ENCODE measurements around the gene NRARP. TPM values are rescaled to one million over a fixed set of nuclear protein-coding genes. Genes with fewer than 3 reads are reported as not detected.
A peak's percentile ranks its signal among the peaks of the same experiment; 100 is the strongest.
"Not testable (repeated sequence)": the region's sequence is repeated elsewhere in the genome, so short reads cannot be mapped to it uniquely, and the experiment has no call there.

The NRARP gene
- total and polyA plus RNA-seq, 2 donors = 1.6 to 3.1 TPM

DNA sequence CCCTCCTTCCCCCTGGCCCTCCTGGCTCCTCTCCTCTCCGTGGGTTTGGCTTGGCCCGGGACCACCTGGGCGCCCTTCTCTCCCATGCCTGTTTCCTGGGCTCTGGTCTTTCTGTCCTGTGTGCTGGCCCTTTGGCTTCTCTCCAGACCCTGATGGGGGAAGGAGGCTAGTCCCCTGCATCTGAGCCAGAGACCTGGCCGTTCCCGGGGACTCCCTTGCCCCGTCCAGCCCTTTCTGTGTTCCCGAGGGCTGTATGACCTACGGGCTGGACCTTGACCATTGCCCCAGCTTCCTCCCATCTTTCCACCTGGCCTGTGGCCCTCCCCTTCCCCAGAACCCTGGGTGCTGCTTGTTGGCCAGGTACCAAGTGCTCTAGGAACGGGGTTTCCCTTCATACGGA, 38.6 kb downstream of the NRARP start:
- H3K27me3 ChIP-seq (ENCODE audit: control insufficient read depth in 2 of 2, insufficient read depth in 1 of 2, low read length in 1 of 2) = peaks cover 2 to 11% of the 10 kb centered on the region in 2 donors
- WGBS = 87% methylated on average over 10 of the region's 10 CpGs

DNA sequence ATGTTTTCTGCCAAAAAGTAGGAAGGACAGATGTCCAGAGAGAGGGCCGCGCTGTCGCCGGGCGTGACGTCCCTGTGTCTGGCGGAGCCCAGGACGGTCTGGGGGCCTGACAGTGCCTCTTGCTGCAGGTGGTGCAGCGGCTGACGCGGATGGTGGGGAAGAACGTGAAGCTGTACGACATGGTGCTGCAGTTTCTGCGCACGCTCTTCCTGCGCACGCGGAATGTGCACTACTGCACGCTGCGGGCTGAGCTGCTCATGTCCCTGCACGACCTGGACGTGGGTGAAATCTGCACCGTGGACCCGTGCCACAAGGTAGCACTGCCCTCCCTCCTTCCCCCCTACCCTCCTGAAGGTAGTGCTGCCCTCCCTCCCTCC, 39.2 kb downstream of the NRARP start:
- peaks cover 46 to 57% of the 10 kb centered on the region in 2 donors for H3K36me3 ChIP-seq (ENCODE audit: control insufficient read depth in 2 of 2, insufficient read depth in 2 of 2, low read length in 1 of 2)

More for the DNA sequence above, 38.6 kb downstream of the NRARP start:
- Histone ChIP-seq H3K9me3 (ENCODE audit: control insufficient read depth in 2 of 2, insufficient read depth in 1 of 2, low read length in 1 of 2) (no peaks in the 10 kb centered on the region), H3K27ac (ENCODE audit: low read depth in 1 of 2, low read length in 1 of 2) (no peak overlapping the region), H3K4me3 (ENCODE audit: low read length in 2 of 2) (no peak overlapping the region), H3K4me1 (ENCODE audit: control insufficient read depth in 2 of 2, insufficient read depth in 2 of 2, low read length in 2 of 2) (no peaks in the 10 kb centered on the region), H3K36me3 (ENCODE audit: control insufficient read depth in 2 of 2, insufficient read depth in 2 of 2, low read length in 1 of 2) (peaks cover 45 to 60% of the 10 kb centered on the region in 2 donors)
- DNase-seq (ENCODE audit: low read depth in 6 of 9, low spot score in 9 of 9) = no peak

DNA sequence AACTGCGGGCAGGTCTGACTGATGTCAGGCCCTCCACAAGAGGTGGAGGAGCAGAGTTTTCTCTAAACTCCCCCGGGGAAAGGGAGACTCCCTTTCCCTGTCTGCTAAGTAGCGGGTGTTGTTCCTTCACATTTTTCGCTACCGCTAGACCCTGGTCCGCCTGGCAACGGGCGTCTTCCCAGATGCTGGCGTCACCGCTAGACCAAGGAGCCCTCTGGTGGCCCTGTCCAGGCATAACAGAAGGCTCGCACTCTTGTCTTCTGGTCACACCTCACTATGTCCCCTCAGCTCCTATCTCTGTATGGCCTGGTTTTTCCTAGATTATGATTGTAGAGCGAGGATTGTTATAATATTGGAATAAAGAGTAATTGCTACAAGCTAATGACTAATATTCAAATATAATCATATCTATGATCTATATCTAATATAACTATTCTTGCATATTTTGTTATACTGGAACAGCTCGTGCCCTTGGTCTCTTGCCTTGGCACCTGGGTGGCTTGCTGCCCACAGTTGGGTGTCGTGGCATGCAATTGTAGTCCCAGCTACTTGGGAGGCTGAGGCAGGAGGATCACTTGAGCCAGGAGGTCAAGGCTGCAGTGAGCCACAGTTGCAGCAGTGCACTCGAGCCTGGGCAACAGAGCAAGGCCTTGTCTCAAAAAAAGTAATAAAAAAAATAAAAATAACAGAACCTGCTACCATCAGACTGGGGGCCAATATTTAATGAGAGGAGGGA, 39.7 kb downstream of the NRARP start:
- DNase-seq (ENCODE audit: low read depth in 6 of 9, low spot score in 9 of 9); H3K4me1 ChIP-seq (ENCODE audit: control insufficient read depth in 2 of 2, insufficient read depth in 2 of 2, low read length in 2 of 2); H3K27ac ChIP-seq (ENCODE audit: low read depth in 1 of 2, low read length in 1 of 2); H3K4me3 ChIP-seq (ENCODE audit: low read length in 2 of 2); H3K27me3 ChIP-seq (ENCODE audit: control insufficient read depth in 2 of 2, insufficient read depth in 1 of 2, low read length in 1 of 2); H3K9me3 ChIP-seq (ENCODE audit: control insufficient read depth in 2 of 2, insufficient read depth in 1 of 2, low read length in 1 of 2): not testable (repeated sequence)
- 73% methylated on average over 15 of the region's 15 CpGs for WGBS
- peaks cover 46 to 54% of the 10 kb centered on the region in 2 donors for H3K36me3 ChIP-seq (ENCODE audit: control insufficient read depth in 2 of 2, insufficient read depth in 2 of 2, low read length in 1 of 2)

More for the DNA sequence above, 39.2 kb downstream of the NRARP start:
- no peak for DNase-seq (ENCODE audit: low read depth in 6 of 9, low spot score in 9 of 9)
- Histone ChIP-seq H3K27ac (ENCODE audit: low read depth in 1 of 2, low read length in 1 of 2) (no peak overlapping the region), H3K4me3 (ENCODE audit: low read length in 2 of 2) (no peak overlapping the region), H3K27me3 (ENCODE audit: control insufficient read depth in 2 of 2, insufficient read depth in 1 of 2, low read length in 1 of 2) (peaks cover 2 to 7% of the 10 kb centered on the region in 2 donors), H3K4me1 (ENCODE audit: control insufficient read depth in 2 of 2, insufficient read depth in 2 of 2, low read length in 2 of 2) (no peaks in the 10 kb centered on the region), H3K9me3 (ENCODE audit: control insufficient read depth in 2 of 2, insufficient read depth in 1 of 2, low read length in 1 of 2) (no peaks in the 10 kb centered on the region)
- 93% methylated on average over 24 of the region's 24 CpGs for WGBS

DNA sequence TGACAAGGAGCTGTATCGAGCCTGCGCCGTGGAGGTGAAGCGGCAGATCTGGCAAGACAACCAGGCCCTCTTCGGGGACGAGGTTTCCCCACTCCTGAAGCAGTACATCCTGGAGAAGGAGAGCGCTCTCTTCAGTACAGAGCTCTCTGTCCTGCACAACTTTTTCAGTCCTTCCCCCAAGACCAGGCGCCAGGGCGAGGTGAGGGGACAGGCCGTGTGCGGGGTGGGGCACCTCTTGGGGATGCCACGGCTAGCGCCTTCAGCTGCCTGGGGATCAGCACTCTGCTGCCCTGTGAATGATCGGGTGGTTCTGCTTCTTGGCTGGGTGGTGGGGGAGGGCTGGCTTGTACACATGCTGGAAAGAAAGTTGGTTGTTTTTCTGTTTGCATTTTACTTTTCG, 45.2 kb downstream of the NRARP start:
- Histone ChIP-seq H3K9me3 (ENCODE audit: control insufficient read depth in 2 of 2, insufficient read depth in 1 of 2, low read length in 1 of 2) (peaks cover 0 to 4% of the 10 kb centered on the region in 2 donors), H3K27me3 (ENCODE audit: control insufficient read depth in 2 of 2, insufficient read depth in 1 of 2, low read length in 1 of 2) (peaks cover 7 to 18% of the 10 kb centered on the region in 2 donors), H3K36me3 (ENCODE audit: control insufficient read depth in 2 of 2, insufficient read depth in 2 of 2, low read length in 1 of 2) (peaks cover 18 to 19% of the 10 kb centered on the region in 2 donors), H3K4me1 (ENCODE audit: control insufficient read depth in 2 of 2, insufficient read depth in 2 of 2, low read length in 2 of 2) (peaks cover 7 to 22% of the 10 kb centered on the region in 2 donors), H3K27ac (ENCODE audit: low read depth in 1 of 2, low read length in 1 of 2) (no peak overlapping the region), H3K4me3 (ENCODE audit: low read length in 2 of 2) (no peak overlapping the region)
- DNase-seq (ENCODE audit: low read depth in 6 of 9, low spot score in 9 of 9) = no peak
- 97% methylated on average over 15 of the region's 15 CpGs for WGBS

DNA sequence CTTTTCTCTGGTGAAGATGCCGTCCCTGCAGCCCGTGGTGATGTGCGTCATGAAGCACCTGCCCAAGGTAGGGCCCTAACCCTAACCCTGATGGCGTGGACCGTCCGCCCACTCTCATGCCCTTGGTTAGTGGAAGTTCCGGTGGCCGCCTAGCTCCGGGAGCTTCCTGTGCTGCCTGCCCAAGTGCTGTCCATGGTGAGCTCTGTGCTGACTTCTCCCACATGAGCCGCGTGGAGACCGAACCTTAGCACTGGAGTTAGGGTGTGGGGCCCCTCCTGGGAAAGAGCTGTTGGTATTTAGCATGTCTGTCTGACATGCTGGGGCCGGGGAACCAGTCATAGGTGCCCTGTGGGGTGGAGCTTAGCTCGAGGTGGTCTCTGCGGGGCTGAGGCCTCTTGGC, 45.7 kb downstream of the NRARP start:
- no peak for DNase-seq (ENCODE audit: low read depth in 6 of 9, low spot score in 9 of 9)
- Histone ChIP-seq H3K9me3 (ENCODE audit: control insufficient read depth in 2 of 2, insufficient read depth in 1 of 2, low read length in 1 of 2) (peaks cover 0 to 4% of the 10 kb centered on the region in 2 donors), H3K36me3 (ENCODE audit: control insufficient read depth in 2 of 2, insufficient read depth in 2 of 2, low read length in 1 of 2) (peaks cover 18 to 19% of the 10 kb centered on the region in 2 donors), H3K4me3 (ENCODE audit: low read length in 2 of 2) (peak overlapping the region in 1 of 2 donors; percentile 75), H3K4me1 (ENCODE audit: control insufficient read depth in 2 of 2, insufficient read depth in 2 of 2, low read length in 2 of 2) (peaks cover 7 to 22% of the 10 kb centered on the region in 2 donors), H3K27me3 (ENCODE audit: control insufficient read depth in 2 of 2, insufficient read depth in 1 of 2, low read length in 1 of 2) (peaks cover 7 to 21% of the 10 kb centered on the region in 2 donors), H3K27ac (ENCODE audit: low read depth in 1 of 2, low read length in 1 of 2) (no peak overlapping the region)
- WGBS = 97% methylated on average over 15 of the region's 15 CpGs

DNA sequence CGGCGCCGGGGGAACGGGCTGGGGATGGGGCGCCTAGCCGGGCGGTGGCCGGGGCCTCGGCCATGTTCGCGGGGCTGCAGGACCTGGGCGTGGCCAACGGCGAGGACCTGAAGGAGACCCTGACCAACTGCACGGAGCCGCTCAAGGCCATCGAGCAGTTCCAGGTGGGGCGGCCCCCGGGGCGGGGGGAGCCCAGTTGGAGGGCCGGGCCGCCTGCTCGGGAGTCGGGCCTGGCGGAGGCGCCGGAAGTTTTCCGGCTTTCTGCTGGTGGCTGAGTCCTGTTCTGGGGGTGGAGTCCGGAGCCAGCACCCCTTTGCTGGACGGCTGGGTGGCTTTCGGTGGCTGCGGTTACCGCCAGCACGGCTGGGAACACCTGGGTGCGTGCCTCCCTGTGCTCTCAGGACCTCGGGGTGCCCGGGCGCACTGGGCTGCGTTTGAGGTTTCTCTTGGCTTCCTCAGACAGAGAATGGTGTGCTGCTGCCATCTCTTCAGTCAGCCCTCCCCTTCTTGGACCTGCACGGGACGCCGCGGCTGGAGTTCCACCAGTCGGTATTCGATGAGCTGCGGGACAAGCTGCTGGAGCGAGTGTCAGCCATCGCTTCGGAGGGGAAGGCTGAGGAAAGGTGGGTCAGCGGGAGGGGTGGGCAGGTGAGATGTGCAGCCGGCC, 46.5 kb downstream of the NRARP start:
- Histone ChIP-seq H3K27me3 (ENCODE audit: control insufficient read depth in 2 of 2, insufficient read depth in 1 of 2, low read length in 1 of 2) (peaks cover 7 to 23% of the 10 kb centered on the region in 2 donors), H3K36me3 (ENCODE audit: control insufficient read depth in 2 of 2, insufficient read depth in 2 of 2, low read length in 1 of 2) (peaks cover 18 to 19% of the 10 kb centered on the region in 2 donors), H3K4me1 (ENCODE audit: control insufficient read depth in 2 of 2, insufficient read depth in 2 of 2, low read length in 2 of 2) (peaks cover 7 to 22% of the 10 kb centered on the region in 2 donors), H3K4me3 (ENCODE audit: low read length in 2 of 2) (peak overlapping the region; percentile 75 to 98), H3K9me3 (ENCODE audit: control insufficient read depth in 2 of 2, insufficient read depth in 1 of 2, low read length in 1 of 2) (peaks cover 0 to 4% of the 10 kb centered on the region in 2 donors), H3K27ac (ENCODE audit: low read depth in 1 of 2, low read length in 1 of 2) (peak overlapping the region in 1 of 2 donors; percentile 38)
- peak in 1 of 9 donors; percentile 55 for DNase-seq (ENCODE audit: low read depth in 6 of 9, low spot score in 9 of 9)
- WGBS = 4% methylated on average over 51 of the region's 51 CpGs

DNA sequence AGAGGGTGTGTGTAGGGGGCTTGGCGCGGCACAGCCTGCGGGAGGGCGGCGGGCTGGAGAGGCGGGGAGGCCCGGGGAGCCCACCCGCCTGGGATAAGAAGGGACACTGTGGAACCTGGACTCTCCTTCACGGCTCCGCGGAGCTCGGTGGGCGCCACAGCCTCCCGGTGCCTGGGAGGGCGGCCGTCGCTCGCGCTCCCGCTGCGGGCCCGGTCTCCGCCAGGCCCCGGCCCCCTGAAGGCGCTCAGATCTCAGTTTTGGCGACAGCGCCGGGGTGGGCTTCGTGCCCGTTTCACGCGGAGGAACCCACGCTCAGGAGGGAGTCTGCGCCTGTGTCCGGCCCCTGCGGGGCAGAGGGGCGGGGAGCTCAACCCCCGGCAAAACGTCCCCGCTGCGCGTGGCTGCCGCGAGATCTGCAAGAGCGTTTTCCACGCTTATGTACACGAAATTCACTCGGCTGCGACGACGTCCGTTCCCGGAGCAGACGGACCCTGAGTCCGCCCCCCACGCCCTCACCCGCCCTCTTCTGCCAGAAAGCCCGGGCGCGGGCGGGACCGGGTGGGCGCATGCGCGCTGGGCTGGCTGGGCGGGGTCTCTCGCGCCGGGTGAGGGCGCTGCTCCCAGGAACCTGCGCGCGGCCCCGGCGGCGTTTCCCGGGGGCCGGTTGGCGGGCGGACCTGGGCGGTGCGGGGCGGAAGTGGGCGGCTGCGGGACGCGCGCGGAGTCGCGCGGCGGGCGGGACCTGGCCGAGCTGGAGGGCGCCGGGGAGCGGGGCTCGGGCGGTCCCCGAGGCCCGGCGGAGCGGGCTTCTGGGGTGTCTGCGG, 47.2 kb downstream of the NRARP start, which contains the start of gene NELFB:
TSS of gene NELFB (plus strand) at position 704 of the 824 bp plus-strand sequence.
- Histone ChIP-seq H3K9me3 (ENCODE audit: control insufficient read depth in 2 of 2, insufficient read depth in 1 of 2, low read length in 1 of 2) (peaks cover 0 to 4% of the 10 kb centered on the region in 2 donors), H3K36me3 (ENCODE audit: control insufficient read depth in 2 of 2, insufficient read depth in 2 of 2, low read length in 1 of 2) (peaks cover 18 to 19% of the 10 kb centered on the region in 2 donors), H3K27me3 (ENCODE audit: control insufficient read depth in 2 of 2, insufficient read depth in 1 of 2, low read length in 1 of 2) (peaks cover 7 to 28% of the 10 kb centered on the region in 2 donors), H3K4me3 (ENCODE audit: low read length in 2 of 2) (peak within 1 kb of the TSS; percentile 75 to 98), H3K27ac (ENCODE audit: low read depth in 1 of 2, low read length in 1 of 2) (peak within 1 kb of the TSS in 1 of 2 donors; percentile 48), H3K4me1 (ENCODE audit: control insufficient read depth in 2 of 2, insufficient read depth in 2 of 2, low read length in 2 of 2) (peaks cover 7 to 22% of the 10 kb centered on the region in 2 donors)
- DNase-seq (ENCODE audit: low read depth in 6 of 9, low spot score in 9 of 9) = peak; percentile 61 to 94 (median 87)
- 3% methylated on average over 105 of the region's 105 CpGs for WGBS

DNA sequence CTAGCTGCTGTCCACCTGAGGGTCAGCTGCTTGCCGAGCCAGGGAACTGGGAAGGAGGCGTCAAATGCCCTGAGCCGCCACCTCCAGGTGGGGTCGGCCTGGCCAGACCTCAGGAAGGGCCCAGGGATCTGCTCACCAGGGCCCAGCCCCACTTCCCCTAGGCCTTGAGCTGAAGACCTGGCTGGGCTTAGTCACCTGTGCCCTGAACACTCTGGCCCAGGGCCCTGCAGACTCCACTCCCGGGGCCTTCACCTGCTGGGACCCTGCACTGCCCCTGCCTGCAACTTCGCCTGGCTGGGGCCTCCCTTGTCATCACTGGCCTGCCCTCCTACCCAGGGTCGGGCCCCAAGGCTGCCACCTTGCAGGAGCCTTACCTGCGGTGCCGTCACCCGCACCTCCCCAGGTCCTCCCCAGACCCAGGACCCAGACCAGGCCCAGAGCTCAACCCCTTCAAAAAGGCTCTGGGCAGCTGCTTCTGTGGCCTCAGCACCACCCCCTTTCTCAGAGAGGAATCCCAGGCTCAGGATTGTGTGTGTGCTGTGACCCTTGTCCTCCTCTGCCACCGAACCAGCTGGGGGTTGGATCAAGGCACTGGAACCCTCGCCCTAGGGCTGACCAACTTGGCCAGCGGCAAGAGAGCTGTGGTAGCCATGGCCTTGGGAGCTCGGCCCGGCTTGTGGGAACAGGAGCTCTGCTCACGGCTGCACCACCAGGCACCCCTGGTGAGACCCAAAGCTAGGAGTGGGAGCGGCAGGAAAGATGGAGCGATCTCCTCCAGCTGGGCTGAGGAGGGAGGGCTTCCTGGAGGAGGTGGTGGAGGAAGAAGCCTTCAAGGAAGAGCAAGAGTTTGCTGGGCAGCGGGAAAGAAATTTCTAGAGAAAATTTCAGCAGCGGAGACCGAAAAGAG, 48.1 kb downstream of the NRARP start:
- Histone ChIP-seq H3K27ac (ENCODE audit: low read depth in 1 of 2, low read length in 1 of 2) (no peak overlapping the region), H3K4me1 (ENCODE audit: control insufficient read depth in 2 of 2, insufficient read depth in 2 of 2, low read length in 2 of 2) (peaks cover 7 to 22% of the 10 kb centered on the region in 2 donors), H3K9me3 (ENCODE audit: control insufficient read depth in 2 of 2, insufficient read depth in 1 of 2, low read length in 1 of 2) (peaks cover 0 to 4% of the 10 kb centered on the region in 2 donors), H3K4me3 (ENCODE audit: low read length in 2 of 2) (peak overlapping the region; percentile 69 to 98), H3K36me3 (ENCODE audit: control insufficient read depth in 2 of 2, insufficient read depth in 2 of 2, low read length in 1 of 2) (peaks cover 13 to 14% of the 10 kb centered on the region in 2 donors), H3K27me3 (ENCODE audit: control insufficient read depth in 2 of 2, insufficient read depth in 1 of 2, low read length in 1 of 2) (peaks cover 7 to 33% of the 10 kb centered on the region in 2 donors)
- DNase-seq (ENCODE audit: low read depth in 6 of 9, low spot score in 9 of 9) = no peak
- 93% methylated on average over 21 of the region's 21 CpGs for WGBS

All from thymus (tissue), 11 donors.